Natural killer cell (primary cell): ENCODE results near the gene CCDC197. TPM values are rescaled to one million over a fixed set of nuclear protein-coding genes. Genes with fewer than 3 reads are reported as not detected.
A peak's percentile ranks its signal among the peaks of the same experiment; 100 is the strongest.

Experiments used
- ATAC-seq, 3 donors: fragments of 150-1000 bp in 2 of 3; fragments of 200-7000 bp in 1 of 3; cut with Tn5 transposase; 1 replicate in 1 of 3; 2 replicates in 2 of 3; pipeline ENCODE4 v1.10.0; 2021; ENCODE audit warnings: mild to moderate bottlenecking in 2 of 3, moderate library complexity in 2 of 3
- DNase-seq, 2 donors: peaks; one replicate each; pipeline versions ENCODE4 v3.0.0 to v3.0.0-alpha.2; 2013 to 2021; ENCODE audit warnings: mixed read lengths in 1 of 2
- H3K27ac ChIP-seq: one replicate; pipeline ENCODE4 v1.5.1; 2013; ENCODE audit warnings: mild to moderate bottlenecking, low read length
- H3K27me3 ChIP-seq: one replicate; pipeline ENCODE4 v1.6.1; 2013; ENCODE audit warnings: low read length; ENCODE audit not compliant: control insufficient read depth, insufficient read depth
- H3K36me3 ChIP-seq: one replicate; pipeline ENCODE4 v1.6.1; 2013; ENCODE audit warnings: low read length; ENCODE audit not compliant: control insufficient read depth, insufficient read depth
- H3K4me1 ChIP-seq: one replicate; pipeline ENCODE4 v1.6.1; 2013; ENCODE audit warnings: low read length; ENCODE audit not compliant: control insufficient read depth, insufficient read depth
- H3K4me3 ChIP-seq: one replicate; pipeline ENCODE4 v1.5.1; 2013; ENCODE audit warnings: low read length
- H3K9me3 ChIP-seq: one replicate; pipeline ENCODE4 v1.6.1; 2013; ENCODE audit warnings: low read length; ENCODE audit not compliant: control insufficient read depth, insufficient read depth
- H3K27ac Mint-ChIP-seq, 2 donors: one replicate each; pipeline ENCODE4 v1.8.0; 2022; ENCODE audit warnings: mild to moderate bottlenecking in 2 of 2, mixed read lengths in 2 of 2, moderate library complexity in 1 of 2
- H3K27me3 Mint-ChIP-seq, 2 donors: one replicate each; pipeline ENCODE4 v1.8.0; 2022; ENCODE audit warnings: low read depth in 2 of 2, mixed read lengths in 2 of 2
- H3K36me3 Mint-ChIP-seq: one replicate; pipeline ENCODE4 v1.8.0; 2022; ENCODE audit warnings: mixed read lengths
- H3K4me1 Mint-ChIP-seq, 2 donors: one replicate each; pipeline ENCODE4 v1.8.0; 2022; ENCODE audit warnings: mixed read lengths in 2 of 2
- H3K4me3 Mint-ChIP-seq: one replicate; pipeline ENCODE4 v1.8.0; 2022; ENCODE audit warnings: mild to moderate bottlenecking, moderate library complexity, mixed read lengths
- H3K9me3 Mint-ChIP-seq, 2 donors: one replicate each; pipeline ENCODE4 v1.8.0; 2022; ENCODE audit warnings: mixed read lengths in 2 of 2
- CTCF ChIP-seq: fragments of 200-600 bp; IDR thresholded peaks from one replicate; pipeline ENCODE4 v1.8.0; 2022; ENCODE audit warnings: antibody characterized with exemption
- WGBS: methylation state at CpG from one replicate; pipeline ENCODE4 v1.1.7; 2013; ENCODE audit warnings: missing lambda C conversion rate; ENCODE audit not compliant: insufficient coverage; 5-methylcytosine and 5-hydroxymethylcytosine counted together
- intact Hi-C: fragments of 100-400 bp; cut with micrococcal nuclease; formaldehyde crosslinking; loops from one replicate; pipeline ENCODE4 v1.14.2; 2022
- total RNA-seq, 4 donors: library from RNA; stranded (reverse); fragments of 120-200 nt in 1 of 4; gene quantifications; one replicate each; pipeline versions ENCODE4 v1.2.3 to v1.2.4, GENCODE V29; 2013 to 2022

Gene CCDC197
- total RNA-seq, 3 donors from 2014 or later (not counting 1 experiment from before 2014, with no cell fraction given), result not detected

- no peaks in the 10 kb centered on the region for H3K36me3 Mint-ChIP-seq
- Histone ChIP-seq H3K27me3 (peaks cover 26% of the 10 kb centered on the region), H3K36me3 (no peaks in the 10 kb centered on the region), H3K4me1 (peaks cover 23% of the 10 kb centered on the region), H3K4me3 (no peak overlapping the region), H3K9me3 (no peaks in the 10 kb centered on the region), H3K27ac (no peak overlapping the region)
- peaks cover 13 to 22% of the 10 kb centered on the region in 2 donors for H3K4me1 Mint-ChIP-seq
- no peaks in the 10 kb centered on the region for H3K9me3 Mint-ChIP-seq
- intact Hi-C loops, result no loop called here
- 92% methylated on average over 6 of the region's 6 CpGs for WGBS
- no peak overlapping the region for H3K27ac Mint-ChIP-seq
- ATAC-seq, result no peak
- H3K27me3 Mint-ChIP-seq, result peaks cover 65 to 71% of the 10 kb centered on the region in 2 donors
- no peak for DNase-seq
- TF ChIP-seq CTCF, result no peak
- H3K4me3 Mint-ChIP-seq, result no peak overlapping the region
Observed at GRCh38 chr14:94010625-94011024, 13.5 kb downstream of the CCDC197 start.

GRCh38 chr14:94011795-94012194 is 14.7 kb downstream of the CCDC197 start:
- no peak for TF ChIP-seq CTCF
- 0% methylated on average over 2 of the region's 2 CpGs for WGBS
- no peaks in the 10 kb centered on the region for H3K36me3 Mint-ChIP-seq
- Histone ChIP-seq H3K27me3 (peaks cover 24% of the 10 kb centered on the region), H3K9me3 (no peaks in the 10 kb centered on the region), H3K4me1 (peaks cover 23% of the 10 kb centered on the region), H3K4me3 (no peak overlapping the region), H3K27ac (no peak overlapping the region), H3K36me3 (no peaks in the 10 kb centered on the region)
- no peaks in the 10 kb centered on the region for H3K9me3 Mint-ChIP-seq
- H3K27me3 Mint-ChIP-seq, result peaks cover 64 to 78% of the 10 kb centered on the region in 2 donors
- H3K27ac Mint-ChIP-seq, result peak overlapping the region; percentile 57 to 58
- intact Hi-C loops, result no loop called here
- H3K4me1 Mint-ChIP-seq, result peaks cover 13 to 22% of the 10 kb centered on the region in 2 donors
- DNase-seq (peak in 1 of 2 donors; percentile 73), ATAC-seq (peak; percentile 74 to 93 (median 84))
- H3K4me3 Mint-ChIP-seq, result peak overlapping the region; percentile 60

- intact Hi-C loops, result no loop called here
Observed at GRCh38 chr14:94014382-94014781, 17.3 kb downstream of the CCDC197 start.

More at GRCh38 chr14:94014382-94014781, 17.3 kb downstream of the CCDC197 start:
- H3K27ac ChIP-seq, result no peak overlapping the region
- Mint-ChIP-seq H3K27me3 (peaks cover 51 to 79% of the 10 kb centered on the region in 2 donors), H3K4me1 (peaks cover 13 to 22% of the 10 kb centered on the region in 2 donors), H3K4me3 (no peak overlapping the region), H3K36me3 (no peaks in the 10 kb centered on the region), H3K9me3 (no peaks in the 10 kb centered on the region), H3K27ac (no peak overlapping the region)
- H3K9me3 ChIP-seq, result no peaks in the 10 kb centered on the region
- 95% methylated on average over 6 of the region's 6 CpGs for WGBS
- H3K4me3 ChIP-seq, result no peak overlapping the region
- no peaks in the 10 kb centered on the region for H3K36me3 ChIP-seq
- no peak for DNase-seq
- ATAC-seq, result no peak
- peaks cover 17% of the 10 kb centered on the region for H3K27me3 ChIP-seq
- H3K4me1 ChIP-seq, result peaks cover 20% of the 10 kb centered on the region
- TF ChIP-seq CTCF, result no peak
